T-helper 2 cell treated with Interferon-gamma antibody and Interleukin-4, amounts not matched to agents 100 ng/mL and 5 ng/mL, for 36 hours (primary cell): ENCODE measurements around the gene CSF1. TPM values are rescaled to one million over a fixed set of nuclear protein-coding genes. Genes with fewer than 3 reads are reported as not detected.
"Not testable (repeated sequence)": the region's sequence is repeated elsewhere in the genome, so short reads cannot be mapped to it uniquely, and the experiment has no call there.

Source experiments
- intact Hi-C: fragments of 100-400 bp; cut with micrococcal nuclease; formaldehyde crosslinking; loops from one replicate; pipeline ENCODE4 v1.15.1; 2023
- total RNA-seq: library from RNA; stranded (reverse); gene quantifications from 2 replicates; pipeline ENCODE4 v1.2.3, GENCODE V29; 2022

The CSF1 gene
- total RNA-seq, 1 donor from 2014 or later: 75.0 TPM

DNA sequence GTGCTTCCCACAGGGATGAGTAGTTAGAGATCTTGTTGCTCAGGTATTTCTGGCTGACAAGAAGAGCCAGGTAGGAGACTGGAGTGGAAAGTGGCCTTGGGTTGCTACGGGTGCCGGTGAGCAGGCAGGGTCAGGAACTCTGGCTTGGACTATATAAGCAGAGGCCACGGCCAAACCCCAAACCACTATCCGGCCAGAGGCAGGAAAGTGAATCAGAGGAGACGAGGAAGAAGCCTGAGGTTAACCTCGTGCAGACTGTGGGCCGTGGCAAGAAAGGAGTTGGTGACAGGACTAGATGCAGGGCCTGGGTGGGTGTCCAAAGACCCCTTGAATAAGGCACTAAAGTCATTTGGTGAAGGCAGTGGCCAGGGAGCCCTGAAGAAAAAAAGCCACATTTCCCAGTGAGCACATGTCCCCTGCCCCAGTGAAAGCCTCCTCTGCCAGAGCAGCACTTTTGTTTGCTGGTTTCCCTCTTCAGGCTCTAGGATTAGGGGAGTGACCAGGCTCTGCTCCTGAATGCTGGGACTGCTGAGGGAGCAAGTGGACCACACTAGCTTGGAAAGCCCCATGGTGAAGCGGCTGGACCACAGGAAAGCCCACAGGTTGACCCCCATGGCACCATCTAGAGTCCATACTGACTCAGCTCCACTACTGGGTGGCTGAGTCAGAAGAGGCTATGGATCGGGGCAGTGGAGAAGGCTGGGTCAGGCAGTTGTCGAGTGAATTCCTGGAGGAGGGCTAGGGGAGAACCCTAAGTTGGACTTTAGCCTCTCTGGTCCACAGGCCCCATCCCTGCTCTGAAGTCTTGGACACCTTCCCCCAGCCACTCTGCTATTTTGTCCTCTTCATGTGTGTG, 23.4 kb downstream of the CSF1 start:
- intact Hi-C loops: no loop called here

DNA sequence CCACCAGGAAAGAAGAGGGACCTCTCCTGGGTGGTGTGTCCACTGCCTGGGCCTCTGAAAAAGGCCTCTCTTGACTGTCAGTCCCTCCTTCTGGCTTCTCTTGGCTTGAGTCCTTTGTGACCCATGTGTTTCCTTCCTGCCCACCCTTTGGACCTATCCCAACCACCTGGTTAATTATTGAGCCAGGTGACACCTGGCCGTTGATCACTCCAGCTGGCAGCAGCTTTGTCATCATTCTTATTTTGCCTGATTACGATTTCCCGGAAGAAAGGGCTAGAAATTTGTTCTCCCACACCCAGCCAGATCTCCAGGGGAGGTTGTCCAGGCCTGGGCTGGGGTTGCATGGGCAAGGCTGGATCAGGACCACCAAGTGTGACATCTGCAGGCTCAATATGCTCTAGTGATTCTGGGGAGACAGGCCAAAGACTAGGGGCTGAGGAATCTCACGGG, 24.8 kb downstream of the CSF1 start:
- intact Hi-C loops: no loop called here

DNA sequence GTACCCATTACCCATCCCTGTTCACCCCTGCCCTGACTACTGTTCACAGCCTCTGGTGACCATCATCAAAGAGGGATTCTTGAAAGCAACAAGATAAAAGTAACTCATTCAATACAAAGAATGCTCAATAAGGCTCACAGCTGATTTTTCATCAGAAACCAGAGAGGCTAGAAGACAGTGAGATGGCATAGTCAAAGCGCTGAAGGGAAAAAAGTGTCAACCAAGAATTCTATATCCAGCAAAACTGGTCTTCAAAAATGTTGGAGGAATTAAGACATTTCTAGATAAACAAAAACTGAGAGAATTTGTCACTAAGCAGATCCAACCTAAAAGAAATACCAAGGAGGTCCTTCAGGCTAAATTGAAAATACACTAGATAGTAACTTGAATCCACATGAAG, 27.1 kb downstream of the CSF1 start:
- intact Hi-C loops: no loop called here

DNA sequence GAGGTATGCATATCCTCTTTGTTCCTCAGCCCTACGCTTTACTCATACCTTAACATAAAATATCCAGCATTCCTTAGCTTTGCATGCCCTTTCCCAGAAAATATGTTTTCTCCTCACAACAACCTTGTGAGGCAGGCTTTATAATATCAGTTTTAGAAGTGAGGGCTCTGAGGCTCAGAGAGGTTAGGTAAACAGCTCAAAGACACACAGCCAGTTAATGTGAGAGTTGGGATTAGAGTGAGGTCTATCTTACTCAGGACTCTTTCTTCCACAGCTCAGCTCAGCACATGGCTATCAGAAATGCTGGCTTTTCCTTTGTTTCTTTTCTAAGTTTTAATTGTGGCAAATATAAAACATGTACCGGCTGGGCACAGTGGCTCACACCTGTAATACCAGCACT, 27.9 kb downstream of the CSF1 start:
- intact Hi-C loops: no loop called here

DNA sequence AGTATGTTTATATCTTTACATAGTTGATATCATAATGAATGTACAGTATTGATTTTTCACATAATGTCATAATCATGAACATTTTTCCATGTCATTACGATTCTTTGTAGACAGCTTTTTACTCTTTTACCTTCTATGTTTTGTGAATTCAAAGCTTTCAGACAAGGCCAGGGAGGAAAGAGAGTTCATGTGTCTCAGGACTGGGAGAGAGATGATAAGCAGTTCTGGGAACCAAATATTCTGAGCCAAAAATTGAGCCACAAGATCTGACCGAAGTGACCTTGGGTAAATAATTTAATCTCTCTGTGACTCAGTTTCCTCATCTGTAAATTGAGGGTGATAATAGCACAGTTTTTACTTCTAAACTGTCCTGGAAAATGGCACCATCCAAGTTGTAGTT, 31.8 kb downstream of the CSF1 start:
- intact Hi-C loops: no loop called here

DNA sequence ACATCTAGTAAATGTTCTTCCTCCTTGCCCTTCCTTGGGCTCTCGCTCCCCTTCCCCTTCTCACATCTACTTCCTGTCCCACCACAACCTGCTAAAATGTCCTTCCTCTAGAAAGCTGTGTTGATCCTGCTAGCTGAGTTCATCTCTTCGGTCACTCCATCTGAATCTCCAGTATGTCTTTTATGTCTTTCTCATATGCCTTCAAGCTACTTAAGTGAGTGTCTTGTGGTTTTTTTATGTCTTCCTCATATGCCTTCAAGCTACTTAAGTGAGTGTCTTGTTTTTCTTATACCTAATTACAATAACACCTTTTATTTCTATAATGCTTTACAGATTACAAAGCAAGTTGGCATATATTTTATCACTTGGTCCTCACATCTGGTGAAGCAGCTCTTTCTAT, 33.9 kb downstream of the CSF1 start:
- intact Hi-C loops: no loop called here

DNA sequence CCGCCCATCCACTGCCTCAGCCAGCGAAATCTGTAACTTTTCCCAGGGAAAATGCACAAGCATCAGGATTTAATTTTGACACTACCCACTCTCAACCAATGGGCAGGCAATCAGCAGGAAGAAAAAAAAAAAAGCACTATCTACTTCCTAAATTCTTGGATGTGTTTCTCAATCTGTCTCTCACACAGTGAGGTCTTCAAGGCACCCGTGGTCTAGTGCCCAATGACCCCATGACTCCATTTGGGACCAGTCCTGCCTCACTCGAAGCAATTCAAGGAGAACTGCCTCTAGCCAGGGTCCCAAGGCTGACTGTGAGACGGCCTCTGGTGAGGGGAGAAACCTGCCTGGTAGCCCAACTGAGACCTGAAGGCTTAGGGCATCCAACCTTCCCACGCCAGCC, 35.9 kb downstream of the CSF1 start:
- intact Hi-C loops: no loop called here

DNA sequence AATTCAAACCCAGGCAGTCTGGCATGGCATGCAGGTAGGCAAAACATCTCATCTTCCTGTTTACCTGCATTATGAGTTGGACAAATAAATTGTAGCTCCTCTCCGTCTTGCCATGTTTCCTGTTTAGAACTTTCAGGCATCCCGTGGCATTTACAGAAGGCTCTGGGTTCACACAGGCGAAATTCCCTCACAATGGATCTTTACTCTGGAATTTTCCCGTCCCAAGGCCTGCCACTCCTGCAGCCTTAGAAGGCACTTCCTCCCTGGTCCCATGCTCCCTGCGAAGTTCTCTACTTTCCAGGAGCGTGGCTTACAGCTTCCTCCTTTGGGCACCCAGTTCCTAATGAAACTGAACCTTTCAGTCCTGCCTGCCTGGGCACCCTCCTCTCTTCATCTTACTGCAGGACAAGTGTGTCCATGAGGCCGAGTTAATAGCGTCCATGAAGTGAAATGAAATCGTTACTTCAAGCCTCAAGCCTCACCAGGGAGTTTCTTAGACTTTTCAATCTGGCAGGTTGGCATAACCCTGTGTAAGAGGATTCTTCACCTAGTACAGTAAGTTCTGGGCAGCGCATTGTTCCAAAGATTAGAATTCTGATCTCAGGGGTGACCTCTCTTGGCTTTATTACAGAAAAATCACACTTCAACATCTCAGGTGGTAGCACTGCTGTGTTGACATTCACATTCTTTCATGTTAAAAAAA, 37.1 kb downstream of the CSF1 start:
- intact Hi-C loops: no loop called here

DNA sequence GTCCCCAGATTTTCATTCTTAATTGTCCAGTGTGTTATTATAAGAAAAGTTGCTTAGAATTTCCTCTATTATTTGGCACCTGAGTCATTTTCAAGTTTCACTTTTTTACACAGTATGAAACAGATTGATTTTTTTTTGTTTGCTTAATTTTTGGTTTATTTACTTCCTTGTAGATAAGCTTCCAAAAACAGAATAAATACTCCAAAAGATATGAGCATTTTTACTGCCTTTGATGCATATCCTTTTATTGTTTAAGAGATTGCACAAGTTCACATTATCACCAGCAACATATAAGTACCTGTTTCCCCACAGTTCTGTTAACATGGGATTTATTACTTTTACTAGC, 37.6 kb downstream of the CSF1 start:
- intact Hi-C loops: no loop called here

DNA sequence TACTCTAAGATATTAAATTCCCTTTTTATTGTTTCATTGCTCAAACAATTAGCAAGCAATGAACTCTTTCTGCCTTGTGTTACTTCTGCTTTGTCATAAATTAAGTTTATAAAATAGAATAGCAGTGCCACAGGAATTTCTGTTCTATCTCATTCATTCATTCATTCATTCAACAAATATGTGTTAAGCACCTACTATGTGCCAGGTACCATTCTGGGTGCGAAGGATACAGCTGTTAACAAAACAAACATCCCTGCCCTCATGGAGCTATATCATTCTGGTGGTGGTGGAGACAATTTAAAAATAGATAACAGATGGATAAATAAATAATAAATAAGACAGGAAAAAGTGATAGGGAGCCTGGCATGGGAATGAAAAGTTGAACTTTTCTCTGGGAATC, 39.4 kb downstream of the CSF1 start:
- intact Hi-C loops: no loop called here

DNA sequence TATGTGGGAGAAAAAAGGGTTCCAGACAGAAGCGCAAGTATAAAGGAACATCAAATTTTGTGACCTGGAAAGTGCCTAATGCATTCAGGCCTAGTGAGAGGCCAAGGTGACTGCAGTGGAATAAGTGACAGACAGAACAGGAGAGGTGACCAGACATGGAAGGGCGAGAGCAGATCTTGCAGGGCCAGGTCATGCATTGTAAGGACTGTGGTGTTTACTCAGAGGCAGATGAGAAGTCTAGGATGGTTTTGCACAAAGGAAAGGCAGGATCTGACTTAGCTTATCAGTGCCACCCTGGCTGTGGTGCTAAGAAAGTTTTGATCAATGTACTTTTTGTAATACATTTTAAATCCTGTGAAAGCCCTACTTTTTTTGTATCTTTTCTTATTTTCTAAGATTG, 39.9 kb downstream of the CSF1 start:
- intact Hi-C loops: no loop called here

DNA sequence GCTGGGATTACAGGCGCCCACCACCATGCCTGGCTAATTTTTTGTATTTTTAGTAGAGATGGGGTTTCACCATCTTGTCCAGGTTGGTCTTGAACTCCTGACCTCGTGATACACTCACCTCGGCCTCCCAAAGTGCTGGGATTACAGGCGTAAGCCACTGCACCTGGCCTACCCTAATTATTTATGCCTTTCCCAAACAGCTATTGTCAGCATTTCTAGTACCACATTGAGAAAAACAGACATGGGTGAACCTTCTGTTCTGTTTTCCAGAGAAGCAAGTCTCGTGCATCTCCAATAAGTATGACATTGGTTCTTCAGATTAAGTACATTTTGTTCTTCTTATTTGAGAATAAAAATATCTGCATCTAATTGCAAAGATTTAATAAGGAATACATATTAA, 40.9 kb downstream of the CSF1 start:
- intact Hi-C loops: not testable (repeated sequence)

DNA sequence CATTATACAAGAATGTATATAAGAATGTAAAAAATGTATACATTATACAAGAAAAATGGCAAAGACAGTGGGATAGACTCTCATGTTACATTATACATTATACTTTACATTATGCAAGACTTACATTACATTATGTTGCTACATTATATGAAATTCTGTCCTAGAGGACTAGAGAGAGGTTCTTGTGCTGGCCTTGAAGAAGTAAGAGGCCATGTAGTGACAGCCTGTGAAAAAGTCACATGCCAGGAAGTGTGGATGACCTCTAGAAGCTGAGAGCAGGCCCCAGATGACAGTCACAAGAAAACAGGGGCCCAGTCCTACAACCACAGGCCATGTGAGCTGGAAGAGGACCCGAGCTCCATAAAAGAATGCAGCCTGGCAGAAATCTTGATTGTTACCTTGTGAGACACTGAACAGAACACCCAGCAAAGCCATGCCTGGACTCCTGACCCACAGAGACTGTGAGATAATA, 43.4 kb downstream of the CSF1 start:
- intact Hi-C loops: no loop called here

DNA sequence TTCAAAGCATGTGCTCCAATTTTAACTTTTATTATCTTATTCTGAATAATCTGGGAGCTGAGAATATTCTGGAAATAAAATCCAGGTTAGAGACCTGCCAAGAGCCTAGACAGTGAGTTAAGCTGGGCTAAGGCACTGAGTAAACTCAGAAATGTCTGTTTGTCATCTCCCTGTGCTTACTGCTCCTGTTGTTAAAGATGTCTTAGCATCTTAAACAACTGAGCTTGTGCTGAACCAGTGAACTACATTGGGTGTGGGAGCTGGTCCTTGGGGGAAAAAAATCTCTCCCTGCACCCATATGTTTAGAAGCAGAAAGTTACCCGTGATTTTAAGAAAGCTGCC, 49.0 kb downstream of the CSF1 start:
- intact Hi-C loops: no loop called here

DNA sequence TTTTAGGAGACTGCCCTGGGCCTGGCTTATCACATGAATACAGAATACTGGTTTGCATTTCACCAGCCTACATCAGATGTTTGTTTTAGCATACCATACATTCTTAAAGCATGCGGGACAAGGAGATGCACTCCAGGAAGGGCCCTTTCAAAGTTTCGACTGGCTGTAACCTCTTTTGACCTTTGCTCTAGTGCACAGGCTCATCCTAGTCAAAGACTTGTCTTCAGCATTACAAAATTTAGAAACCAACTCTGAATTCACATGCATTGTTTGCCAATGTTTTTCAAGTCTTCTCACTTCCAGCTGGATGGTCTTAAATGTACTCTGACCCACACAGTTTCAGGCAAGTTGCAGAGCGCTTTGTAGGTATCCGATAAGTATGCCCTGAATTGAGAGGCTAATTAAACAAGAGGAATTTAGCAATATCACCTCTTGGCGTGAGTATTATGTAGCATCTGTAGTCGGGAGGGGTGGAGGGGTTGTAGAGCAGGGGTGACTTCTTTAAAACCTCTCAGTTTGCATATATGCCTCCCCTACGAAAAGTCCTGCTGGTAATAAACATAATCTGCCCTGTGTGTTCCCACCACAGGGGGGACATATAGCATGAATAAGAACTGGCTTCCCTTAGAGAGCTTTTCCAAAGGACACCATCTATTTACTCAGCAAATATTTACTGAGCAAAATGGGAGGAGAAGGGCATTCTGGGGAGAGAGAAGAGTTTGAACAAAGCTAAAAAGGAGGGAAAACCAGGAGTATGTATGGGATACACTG, 49.5 kb downstream of the CSF1 start:
- intact Hi-C loops: no loop called here

DNA sequence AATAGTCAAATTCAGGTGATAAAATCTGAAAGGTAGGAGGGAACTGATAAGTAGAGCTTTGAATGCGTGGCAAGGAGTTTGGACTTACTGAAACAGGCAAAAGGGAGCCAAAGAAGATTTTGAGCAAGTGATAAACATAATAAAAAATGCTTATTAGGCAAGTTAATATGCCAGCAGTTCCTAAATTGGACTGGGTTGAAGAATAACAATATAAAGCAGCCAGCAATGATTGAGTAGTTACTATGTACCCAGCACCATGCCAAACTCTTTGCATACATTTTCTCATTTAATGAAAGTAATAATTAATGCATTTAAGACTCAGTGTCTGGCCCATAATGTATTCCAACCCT, 50.1 kb downstream of the CSF1 start:
- intact Hi-C loops: no loop called here

DNA sequence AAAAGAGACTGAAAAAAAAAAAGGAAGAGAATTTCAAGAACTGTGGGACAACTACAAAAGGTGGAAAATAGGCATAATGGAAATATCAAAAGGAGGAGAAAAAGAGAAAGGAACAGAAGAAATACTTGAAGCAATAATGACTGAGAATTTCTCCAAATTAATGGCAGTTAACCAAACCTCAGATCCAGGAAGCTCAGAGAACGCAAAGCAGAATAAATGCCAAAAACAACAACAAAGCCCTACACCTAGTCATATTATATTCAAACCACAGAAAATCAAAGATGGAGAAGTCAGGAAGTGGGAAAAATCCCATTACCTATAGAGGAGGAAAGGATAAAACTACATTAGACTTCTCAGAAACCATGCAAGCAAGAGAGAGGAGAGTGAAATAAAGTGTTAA, 53.2 kb downstream of the CSF1 start:
- intact Hi-C loops: no loop called here

DNA sequence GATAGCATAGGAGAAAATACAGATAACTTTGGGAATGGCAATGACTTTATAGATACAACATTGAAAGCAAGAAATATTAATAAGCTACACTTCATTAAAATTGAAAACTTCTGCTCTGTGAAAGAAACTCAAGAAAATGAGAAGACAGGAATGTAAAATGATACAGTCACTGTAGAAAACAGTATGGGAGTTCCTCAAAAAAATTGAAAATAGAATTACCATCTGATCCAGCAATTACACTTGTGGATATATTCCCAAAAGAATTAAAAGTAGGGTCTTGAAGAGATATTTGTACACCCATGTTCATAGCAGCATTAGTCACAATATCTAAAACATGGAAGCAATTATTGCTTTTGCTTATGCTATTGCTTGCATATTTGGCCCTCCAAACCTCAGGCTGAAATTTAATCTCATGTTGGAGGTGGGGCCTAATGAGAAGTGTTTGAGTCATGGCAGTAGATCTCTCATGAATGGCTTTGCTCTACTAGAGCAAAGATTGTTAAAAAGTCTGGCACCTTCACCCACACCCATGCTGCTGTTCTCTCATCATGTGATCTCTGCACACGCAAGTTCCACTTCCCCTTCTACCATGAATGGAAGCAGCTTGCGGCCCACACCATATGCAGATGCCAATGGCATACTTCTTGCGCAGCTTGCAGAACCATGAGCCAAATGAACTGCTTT, 58.6 kb downstream of the CSF1 start:
- intact Hi-C loops: no loop called here

DNA sequence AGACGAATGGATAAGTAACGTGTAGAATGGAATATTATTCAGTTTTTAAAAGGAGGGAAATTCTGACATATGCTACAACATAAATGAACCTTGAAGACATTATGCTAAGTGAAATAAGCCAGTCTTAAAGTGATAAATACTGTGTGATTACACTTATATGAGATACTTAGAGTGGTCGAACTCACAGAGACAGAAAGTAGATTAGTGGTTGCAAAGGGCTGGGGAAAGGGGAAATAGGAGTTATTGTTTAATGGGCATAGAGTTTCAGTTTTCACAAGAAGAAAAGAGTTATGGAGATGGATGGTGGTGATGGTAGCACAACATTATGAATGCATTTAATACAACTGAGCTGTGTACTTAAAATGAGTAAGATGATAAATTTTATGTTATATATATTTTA, 59.3 kb downstream of the CSF1 start:
- intact Hi-C loops: no loop called here

DNA sequence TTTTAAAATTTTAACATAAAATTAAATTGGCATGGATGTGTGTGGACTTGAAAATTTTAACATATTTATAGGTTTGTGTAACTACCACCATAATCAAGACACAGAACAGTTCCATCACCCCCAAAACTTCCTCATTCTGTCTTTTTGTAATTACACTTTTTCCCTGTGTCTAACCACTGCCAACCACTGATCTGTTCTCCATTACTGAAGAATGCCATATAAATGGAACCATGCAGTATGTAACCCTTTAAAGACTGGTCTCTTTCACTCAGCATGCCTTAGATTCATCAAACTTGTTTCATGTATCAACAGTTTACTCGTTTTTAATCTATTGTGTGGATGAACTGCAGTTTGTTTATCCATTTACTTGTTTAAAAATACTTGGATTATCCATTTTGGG, 60.9 kb downstream of the CSF1 start:
- intact Hi-C loops: no loop called here

DNA sequence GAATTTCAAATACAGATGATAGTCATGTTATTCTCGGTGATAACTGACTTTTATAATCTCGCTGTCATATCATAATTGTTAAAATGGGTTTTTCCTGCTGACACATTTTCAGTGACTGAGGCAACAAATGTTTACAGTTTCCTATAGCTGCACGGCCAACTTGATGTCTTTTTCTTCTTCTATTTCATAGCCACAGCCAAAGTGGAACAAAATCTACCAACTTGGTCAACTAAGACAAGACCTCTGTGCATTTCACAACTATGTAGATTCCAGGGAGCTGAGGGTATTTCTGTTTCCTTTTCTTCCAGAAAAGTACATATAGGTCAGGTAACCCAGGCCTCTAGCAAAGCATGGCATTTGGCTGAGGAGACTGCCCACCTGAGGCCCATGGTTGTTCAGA, 63.5 kb downstream of the CSF1 start:
- intact Hi-C loops: no loop called here

DNA sequence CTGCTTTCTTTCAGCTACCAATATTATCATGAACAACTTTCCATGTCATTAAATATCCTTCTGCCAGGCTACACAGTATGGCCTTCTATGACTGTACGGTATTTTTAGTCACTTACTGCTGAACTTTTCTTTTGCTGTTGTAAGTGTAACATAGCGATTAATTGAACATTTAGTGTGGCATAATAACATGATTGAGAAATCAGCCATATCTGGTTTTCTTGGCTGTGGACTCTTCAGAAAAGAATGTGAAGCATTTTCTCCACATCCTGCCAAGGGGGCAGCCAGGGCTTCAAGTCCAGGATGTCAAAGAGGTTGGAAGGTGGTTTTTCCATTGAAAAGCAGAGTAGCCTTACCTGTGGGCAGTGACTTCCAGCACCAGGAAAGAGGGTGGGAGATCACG, 65.1 kb downstream of the CSF1 start:
- intact Hi-C loops: no loop called here
